B cell (primary cell): Measurements from ENCODE around the gene GPR52. TPM values are rescaled to one million over a fixed set of nuclear protein-coding genes. Genes with fewer than 3 reads are reported as not detected.

Source experiments
- ATAC-seq: fragments of 200-7000 bp; cut with Tn5 transposase; one replicate; pipeline ENCODE4 v1.10.0; 2021; ENCODE audit warnings: low read depth, mild to moderate bottlenecking, moderate number of reproducible peaks, moderate library complexity
- CTCF ChIA-PET: fragments of 350-600 bp; sonication (Branson Sonifier 250); formaldehyde crosslinking; loops from one replicate; lab custom pipeline; 2021; ENCODE audit warnings: antibody characterized with exemption, inconsistent platforms; lab: Charles Lee
- POLR2A ChIA-PET: fragments of 350-600 bp; sonication (Branson Sonifier 250); formaldehyde crosslinking; loops from one replicate; lab custom pipeline; 2021; ENCODE audit warnings: antibody characterized with exemption; lab: Charles Lee
- DNase-seq: peaks from one replicate; pipeline ENCODE4 v3.0.0; 2013
- H2AFZ ChIP-seq: 2 replicates; pipeline ENCODE4 v1.6.1; 2012; ENCODE audit warnings: mild to moderate bottlenecking, low read depth, low read length; ENCODE audit not compliant: insufficient read depth, poor library complexity, severe bottlenecking
- H3K27ac ChIP-seq, 2 donors: 1 replicate in 1 of 2; 2 replicates in 1 of 2; pipeline ENCODE4 v1.5.1; 2012 to 2013; ENCODE audit warnings: low read length in 2 of 2, mild to moderate bottlenecking in 2 of 2, moderate library complexity in 1 of 2
- H3K27me3 ChIP-seq, 4 experiments: fragments of 200-600 bp in 1 of 4; sonication (generic) in 1 of 4; replicated peaks in 1 of 4; 1 replicate in 2 of 4; 2 replicates in 2 of 4; pipeline versions ENCODE4 v1.6.1 to v1.7.0; 2013 to 2016; ENCODE audit warnings: low read length in 3 of 4, mild to moderate bottlenecking in 2 of 4, mixed read lengths in 1 of 4, moderate library complexity in 1 of 4; ENCODE audit not compliant: insufficient read depth in 4 of 4, control insufficient read depth in 3 of 4; ENCODE audit errors: control extremely low read depth in 1 of 4
- H3K36me3 ChIP-seq, 2 experiments: replicated peaks in 1 of 2; 1 replicate in 1 of 2; 2 replicates in 1 of 2; pipeline versions ENCODE4 v1.6.1 to v1.7.1; 2013; ENCODE audit warnings: low read length in 1 of 2; ENCODE audit not compliant: insufficient read depth in 2 of 2, control insufficient read depth in 1 of 2; ENCODE audit errors: control extremely low read depth in 1 of 2, extremely low read depth in 1 of 2
- H3K4me1 ChIP-seq, 2 donors: fragments of 200-600 bp in 1 of 2; sonication (generic) in 1 of 2; 1 replicate in 1 of 2; 2 replicates in 1 of 2; pipeline versions ENCODE4 v1.5.1 to v1.6.1; 2013 to 2017; ENCODE audit warnings: low read length in 2 of 2; ENCODE audit not compliant: control insufficient read depth in 2 of 2, insufficient read depth in 2 of 2
- H3K4me2 ChIP-seq: replicated peaks from 2 replicates; pipeline ENCODE3; 2012; ENCODE audit warnings: mild to moderate bottlenecking, low read depth, low read length; ENCODE audit not compliant: poor library complexity, severe bottlenecking
- H3K4me3 ChIP-seq, 5 experiments: fragments of 200-600 bp in 1 of 5; sonication (generic) in 1 of 5; 1 replicate in 3 of 5; 2 replicates in 2 of 5; pipeline versions ENCODE4 v1.5.1 to v1.7.0; 2011 to 2016; ENCODE audit warnings: low read length in 4 of 5, mild to moderate bottlenecking in 4 of 5, low read depth in 2 of 5, control low read depth in 1 of 5, moderate library complexity in 1 of 5; ENCODE audit not compliant: insufficient read depth in 1 of 5; ENCODE audit errors: control extremely low read depth in 1 of 5, extremely low read depth in 1 of 5
- H3K79me2 ChIP-seq: fragments of 200-600 bp; sonication (generic); one replicate; pipeline ENCODE4 v1.6.0; 2016; ENCODE audit warnings: low read length; ENCODE audit not compliant: control insufficient read depth, insufficient read depth
- H3K9ac ChIP-seq: fragments of 200-600 bp; sonication (generic); 2 replicates; pipeline ENCODE4 v1.6.1; 2017; ENCODE audit warnings: mild to moderate bottlenecking, low read length, moderate library complexity
- H3K9me3 ChIP-seq, 3 donors: one replicate each; pipeline versions ENCODE4 v1.6.1 to v1.7.1; 2013; ENCODE audit warnings: low read length in 2 of 3; ENCODE audit not compliant: control insufficient read depth in 2 of 3, insufficient read depth in 1 of 3; ENCODE audit errors: control extremely low read depth in 1 of 3
- H4K20me1 ChIP-seq: 2 replicates; pipeline ENCODE4 v1.6.0; 2012; ENCODE audit warnings: mild to moderate bottlenecking, low read length; ENCODE audit not compliant: insufficient read depth, control insufficient read depth, poor library complexity, severe bottlenecking
- H3K27ac Mint-ChIP-seq: one replicate; pipeline ENCODE4 v1.8.0; 2021; ENCODE audit warnings: mixed read lengths
- H3K27me3 Mint-ChIP-seq: one replicate; pipeline ENCODE4 v1.8.0; 2021; ENCODE audit warnings: mixed read lengths
- H3K4me1 Mint-ChIP-seq: one replicate; pipeline ENCODE4 v1.8.0; 2021; ENCODE audit warnings: mixed read lengths
- H3K4me3 Mint-ChIP-seq: one replicate; pipeline ENCODE4 v1.8.0; 2021; ENCODE audit warnings: mixed read lengths
- H3K9me3 Mint-ChIP-seq: one replicate; pipeline ENCODE4 v1.8.0; 2022; ENCODE audit warnings: mixed read lengths; ENCODE audit not compliant: insufficient read depth
- EZH2 ChIP-seq: IDR thresholded peaks from 2 replicates; pipeline ENCODE4 v1.6.1; 2012; ENCODE audit warnings: borderline replicate concordance, low read depth, mild to moderate bottlenecking, moderate library complexity, low read length; ENCODE audit not compliant: insufficient read depth, poor library complexity, severe bottlenecking
- WGBS: methylation state at CpG from one replicate; pipeline ENCODE4 v1.1.5; 2013; ENCODE audit warnings: missing lambda C conversion rate; ENCODE audit not compliant: insufficient coverage; 5-methylcytosine and 5-hydroxymethylcytosine counted together
- intact Hi-C: fragments of 100-400 bp; cut with micrococcal nuclease; formaldehyde crosslinking; loops from one replicate; pipeline ENCODE4 v1.10.0; 2022
- polyA plus RNA-seq: library from polyadenylated mRNA; depleted of rRNA; stranded (reverse); fragments of >200 nt; gene quantifications from 2 replicates; pipeline ENCODE4 v1.2.3, GENCODE V29; 2012
- total RNA-seq, 2 donors: library from RNA; stranded (reverse); fragments of 120-200 nt in 1 of 2; gene quantifications; 1 replicate in 1 of 2; 2 replicates in 1 of 2; pipeline versions ENCODE4 v1.2.3 to v1.2.4, GENCODE V29; 2013 to 2022
- TF ChIP-seq, protein P1 (sequence below): fragments of 200-600 bp; IDR thresholded peaks from one replicate; pipeline ENCODE4 v1.8.0; 2022; ENCODE audit warnings: antibody characterized with exemption, mild to moderate bottlenecking

GPR52 gene
- total and polyA plus RNA-seq, 2 donors (not counting 1 experiment from before 2014, with no cell fraction given), result 0.57 to 12.1 TPM

DNA sequence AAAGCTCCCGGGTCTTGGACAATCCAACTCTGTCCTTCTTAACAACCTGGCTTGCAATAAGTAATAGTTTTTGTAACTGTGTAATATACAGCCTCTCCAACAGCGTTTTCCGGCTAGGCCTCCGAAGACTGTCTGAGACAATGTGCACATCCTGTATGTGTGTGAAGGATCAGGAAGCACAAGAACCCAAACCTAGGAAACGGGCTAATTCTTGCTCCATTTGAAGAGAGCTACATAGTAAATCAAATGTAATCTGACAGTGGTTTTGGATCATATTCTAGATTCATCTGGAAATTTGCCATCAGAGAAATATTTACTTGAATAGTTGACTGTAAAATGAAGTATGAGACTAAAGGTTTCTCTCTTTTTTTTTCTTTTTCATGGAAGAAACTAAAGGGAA is 1.2 kb downstream of the GPR52 start:
- Mint-ChIP-seq H3K27me3 (no peaks in the 10 kb centered on the region), H3K4me3 (no peak overlapping the region), H3K9me3 (no peaks in the 10 kb centered on the region), H3K4me1 (peaks cover 8% of the 10 kb centered on the region), H3K27ac (no peak overlapping the region)
- Histone ChIP-seq H3K9ac (no peak overlapping the region), H4K20me1 (no peaks in the 10 kb centered on the region), H3K4me3 (no peak overlapping the region), H3K27me3 (no peaks in the 10 kb centered on the region), H3K4me1 (no peaks in the 10 kb centered on the region), H2AFZ (no peak overlapping the region), H3K27ac (no peak overlapping the region), H3K79me2 (no peaks in the 10 kb centered on the region), H3K36me3 (peaks cover 0 to 7% of the 10 kb centered on the region in 2 experiments), H3K9me3 (no peaks in the 10 kb centered on the region), H3K4me2 (no peak overlapping the region)
- no CpG with 5 or more reads among the region's 5 CpGs for WGBS
- ATAC-seq (no peak), DNase-seq (no peak)
- ChIA-PET POLR2A (no interaction called here), CTCF (no interaction called here)
- no peak for TF ChIP-seq EZH2
- TF ChIP-seq, protein P1, sequence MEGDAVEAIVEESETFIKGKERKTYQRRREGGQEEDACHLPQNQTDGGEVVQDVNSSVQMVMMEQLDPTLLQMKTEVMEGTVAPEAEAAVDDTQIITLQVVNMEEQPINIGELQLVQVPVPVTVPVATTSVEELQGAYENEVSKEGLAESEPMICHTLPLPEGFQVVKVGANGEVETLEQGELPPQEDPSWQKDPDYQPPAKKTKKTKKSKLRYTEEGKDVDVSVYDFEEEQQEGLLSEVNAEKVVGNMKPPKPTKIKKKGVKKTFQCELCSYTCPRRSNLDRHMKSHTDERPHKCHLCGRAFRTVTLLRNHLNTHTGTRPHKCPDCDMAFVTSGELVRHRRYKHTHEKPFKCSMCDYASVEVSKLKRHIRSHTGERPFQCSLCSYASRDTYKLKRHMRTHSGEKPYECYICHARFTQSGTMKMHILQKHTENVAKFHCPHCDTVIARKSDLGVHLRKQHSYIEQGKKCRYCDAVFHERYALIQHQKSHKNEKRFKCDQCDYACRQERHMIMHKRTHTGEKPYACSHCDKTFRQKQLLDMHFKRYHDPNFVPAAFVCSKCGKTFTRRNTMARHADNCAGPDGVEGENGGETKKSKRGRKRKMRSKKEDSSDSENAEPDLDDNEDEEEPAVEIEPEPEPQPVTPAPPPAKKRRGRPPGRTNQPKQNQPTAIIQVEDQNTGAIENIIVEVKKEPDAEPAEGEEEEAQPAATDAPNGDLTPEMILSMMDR, result no peak
- intact Hi-C loops, result no loop called here

DNA sequence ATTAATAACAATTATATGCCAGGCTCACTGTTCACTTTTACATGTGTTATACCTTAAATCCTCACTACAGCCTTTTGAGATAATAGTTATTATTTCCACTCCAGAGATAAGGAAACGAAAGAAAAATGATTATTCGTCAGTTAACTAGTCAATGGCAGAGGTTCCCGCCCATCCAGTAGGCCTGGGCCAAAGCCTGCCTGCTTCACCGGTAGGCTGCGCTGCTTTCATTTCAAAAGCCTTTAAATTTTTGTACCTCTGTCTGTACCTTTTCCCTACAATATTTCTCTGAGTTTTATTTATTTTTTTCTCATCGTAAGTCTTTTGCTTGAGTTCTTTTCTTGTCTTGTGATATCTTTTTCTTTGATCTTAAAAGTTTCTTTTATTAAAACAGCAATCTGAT is 3.6 kb downstream of the GPR52 start:
- H3K4me3 Mint-ChIP-seq, result no peak overlapping the region
- 100% methylated on average over 3 of the region's 6 CpGs for WGBS
- DNase-seq (no peak), ATAC-seq (no peak)
- TF ChIP-seq EZH2, result no peak
- TF ChIP-seq, protein P1, result no peak
- H3K27me3 ChIP-seq, result no peaks in the 10 kb centered on the region
- H3K4me3 ChIP-seq, result no peak overlapping the region
- H2AFZ ChIP-seq, result no peak overlapping the region
- ChIA-PET CTCF (no interaction called here), POLR2A (no interaction called here)
- no peaks in the 10 kb centered on the region for H3K9me3 Mint-ChIP-seq
- H4K20me1 ChIP-seq, result no peaks in the 10 kb centered on the region
- intact Hi-C loops, result no loop called here
- no peaks in the 10 kb centered on the region for H3K4me1 ChIP-seq
- no peaks in the 10 kb centered on the region for H3K4me1 Mint-ChIP-seq
- H3K27ac ChIP-seq, result no peak overlapping the region
- H3K9me3 ChIP-seq, result no peaks in the 10 kb centered on the region
- no peak overlapping the region for H3K9ac ChIP-seq
- no peak overlapping the region for H3K27ac Mint-ChIP-seq
- no peaks in the 10 kb centered on the region for H3K27me3 Mint-ChIP-seq
- H3K4me2 ChIP-seq, result no peak overlapping the region
- H3K79me2 ChIP-seq, result no peaks in the 10 kb centered on the region
- H3K36me3 ChIP-seq, result peaks cover 0 to 7% of the 10 kb centered on the region in 2 experiments
